Neural cell (in vitro differentiated cells): Measurements from ENCODE around the gene DNAJC6. TPM values are rescaled to one million over a fixed set of nuclear protein-coding genes. Genes with fewer than 3 reads are reported as not detected.

Experiments used
- H2AFZ ChIP-seq: fragments of 200-600, 300-800 bp; sonication (generic), shearing (Covaris generic); 2 replicates; pipeline ENCODE4 v1.6.0; 2014; ENCODE audit warnings: low read depth, mild to moderate bottlenecking, antibody characterized with exemption, low read length, moderate library complexity
- H3F3A ChIP-seq: fragments of 200-600 bp; shearing (Covaris generic); 2 replicates; pipeline ENCODE4 v1.6.1; 2016; ENCODE audit warnings: mild to moderate bottlenecking, moderate library complexity, mixed read lengths, antibody characterized with exemption, low read length; ENCODE audit not compliant: insufficient read depth, poor library complexity, severe bottlenecking
- H3K27ac ChIP-seq: fragments of 200-600, 300-800 bp; sonication (generic), shearing (Covaris generic); 2 replicates; pipeline ENCODE4 v1.5.1; 2014; ENCODE audit warnings: mild to moderate bottlenecking, low read length, moderate library complexity
- H3K27me3 ChIP-seq: fragments of 300-800, 200-600 bp; sonication (generic), shearing (Covaris generic); 2 replicates; pipeline ENCODE4 v1.6.0; 2014; ENCODE audit warnings: mild to moderate bottlenecking, low read depth, low read length, moderate library complexity; ENCODE audit not compliant: insufficient read depth
- H3K36me3 ChIP-seq: fragments of 300-800, 200-600 bp; sonication (generic), shearing (Covaris generic); 2 replicates; pipeline ENCODE4 v1.5.1; 2014; ENCODE audit warnings: mild to moderate bottlenecking, antibody characterized with exemption, low read length, moderate library complexity; ENCODE audit not compliant: insufficient read depth
- H3K4me2 ChIP-seq: fragments of 300-800, 200-600 bp; sonication (generic), shearing (Covaris generic); 2 replicates; pipeline ENCODE4 v1.6.0; 2014; ENCODE audit warnings: mild to moderate bottlenecking, low read length
- H3K4me3 ChIP-seq: fragments of 300-800, 200-600 bp; sonication (generic), shearing (Covaris generic); 2 replicates; pipeline ENCODE4 v1.5.1; 2014; ENCODE audit warnings: mild to moderate bottlenecking, low read length, moderate library complexity
- H3K79me2 ChIP-seq: fragments of 200-600 bp; shearing (Covaris generic); replicated peaks from 2 replicates; pipeline ENCODE4 v1.6.0; 2014; ENCODE audit warnings: mild to moderate bottlenecking, low read length, moderate library complexity; ENCODE audit not compliant: insufficient read depth
- H3K9ac ChIP-seq: fragments of 300-800, 200-600 bp; sonication (generic), shearing (Covaris generic); 2 replicates; pipeline ENCODE4 v1.6.1; 2016; ENCODE audit warnings: mild to moderate bottlenecking, low read length, mixed read lengths
- H3K9me2 ChIP-seq: fragments of 200-600 bp; shearing (Covaris generic); 2 replicates; pipeline ENCODE4 v1.6.1; 2016; ENCODE audit warnings: mild to moderate bottlenecking, low read length, mixed read lengths; ENCODE audit not compliant: insufficient read depth
- H3K9me3 ChIP-seq: fragments of 200-600, 300-800 bp; sonication (generic), shearing (Covaris generic); 2 replicates; pipeline ENCODE4 v1.6.1; 2016; ENCODE audit warnings: mild to moderate bottlenecking, mixed run types, low read length, moderate library complexity, mixed read lengths
- H4K20me1 ChIP-seq: fragments of 200-600 bp; shearing (Covaris generic); 2 replicates; pipeline ENCODE4 v1.6.1; 2016; ENCODE audit warnings: mild to moderate bottlenecking, mixed run types; ENCODE audit not compliant: insufficient read depth
- EP300 ChIP-seq: fragments of 450-650 bp; conservative IDR thresholded peaks from 2 replicates; pipeline ENCODE4 v1.6.1; 2014; ENCODE audit warnings: antibody characterized with exemption, mild to moderate bottlenecking, moderate library complexity; ENCODE audit not compliant: poor library complexity, severe bottlenecking
- EZH2 ChIP-seq: fragments of 200-600, 300-800 bp; shearing (Covaris generic), sonication (generic); IDR thresholded peaks from 2 replicates; pipeline ENCODE4 v1.6.1; 2014; ENCODE audit warnings: antibody characterized with exemption, low read length, borderline replicate concordance, mild to moderate bottlenecking; ENCODE audit not compliant: insufficient read depth, poor library complexity, severe bottlenecking
- MXI1 ChIP-seq: fragments of 450-650 bp; conservative IDR thresholded peaks from 2 replicates; pipeline ENCODE4 v1.6.1; 2014; ENCODE audit warnings: antibody characterized with exemption, mild to moderate bottlenecking; ENCODE audit not compliant: poor library complexity, severe bottlenecking
- POLR2AphosphoS5 ChIP-seq: IDR thresholded peaks from 2 replicates; pipeline ENCODE4 v1.6.1; 2012
- RAD21 ChIP-seq: fragments of 450-650 bp; conservative IDR thresholded peaks from 2 replicates; pipeline ENCODE4 v1.6.1; 2014; ENCODE audit warnings: antibody characterized with exemption, mild to moderate bottlenecking, moderate library complexity
- SMC3 ChIP-seq: fragments of 450-650 bp; conservative IDR thresholded peaks from 2 replicates; pipeline ENCODE4 v1.6.1; 2014; ENCODE audit warnings: antibody characterized with exemption, mild to moderate bottlenecking, moderate library complexity; ENCODE audit not compliant: poor library complexity
- TAF1 ChIP-seq: IDR thresholded peaks from 2 replicates; pipeline ENCODE4 v1.6.1; 2012; ENCODE audit warnings: low read depth
- polyA plus RNA-seq: library from polyadenylated mRNA; depleted of rRNA; stranded (reverse); fragments of >200 nt; gene quantifications from 2 replicates; pipeline ENCODE4 v1.2.3, GENCODE V29; 2014
- TF ChIP-seq, protein P1 (sequence below): fragments of 450-650 bp; IDR thresholded peaks from 2 replicates; pipeline ENCODE4 v1.5.1; 2014; ENCODE audit warnings: antibody characterized with exemption, mild to moderate bottlenecking, moderate library complexity; ENCODE audit not compliant: poor library complexity, severe bottlenecking
- TF ChIP-seq, protein P2 (sequence below): IDR thresholded peaks from 2 replicates; pipeline ENCODE4 v1.6.1; 2012; ENCODE audit warnings: borderline replicate concordance

Gene DNAJC6
- polyA plus RNA-seq, 1 donor from 2014 or later, result 47.1 TPM

DNA sequence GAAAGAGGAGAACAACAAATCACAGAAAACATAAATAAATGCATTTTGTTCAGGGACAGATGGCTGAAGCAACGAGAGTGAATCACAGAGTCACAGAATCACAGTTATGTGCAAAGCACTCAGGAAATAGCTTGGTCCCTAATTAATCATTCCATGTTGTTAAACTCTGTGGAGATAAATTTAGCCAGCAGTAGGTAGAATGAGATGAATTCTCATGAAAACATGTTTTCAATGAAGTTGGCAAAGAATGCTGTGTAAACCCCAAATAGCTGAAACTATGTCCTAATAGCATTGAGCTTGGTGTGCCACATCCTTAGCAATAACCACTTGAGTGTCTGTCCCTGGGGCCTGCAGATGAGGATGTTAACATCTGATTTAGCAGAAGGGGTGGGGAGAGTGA is 131.6 kb downstream of the DNAJC6 start:
- H3K79me2 ChIP-seq, result no peaks in the 10 kb centered on the region
- no peaks in the 10 kb centered on the region for H3K9me2 ChIP-seq
- H3K4me2 ChIP-seq, result no peak overlapping the region
- H2AFZ ChIP-seq, result no peak overlapping the region
- TF ChIP-seq SMC3 (no peak), EP300 (no peak), EZH2 (no peak), RAD21 (no peak), TAF1 (no peak), POLR2AphosphoS5 (no peak), MXI1 (no peak)
- TF ChIP-seq, protein P1, sequence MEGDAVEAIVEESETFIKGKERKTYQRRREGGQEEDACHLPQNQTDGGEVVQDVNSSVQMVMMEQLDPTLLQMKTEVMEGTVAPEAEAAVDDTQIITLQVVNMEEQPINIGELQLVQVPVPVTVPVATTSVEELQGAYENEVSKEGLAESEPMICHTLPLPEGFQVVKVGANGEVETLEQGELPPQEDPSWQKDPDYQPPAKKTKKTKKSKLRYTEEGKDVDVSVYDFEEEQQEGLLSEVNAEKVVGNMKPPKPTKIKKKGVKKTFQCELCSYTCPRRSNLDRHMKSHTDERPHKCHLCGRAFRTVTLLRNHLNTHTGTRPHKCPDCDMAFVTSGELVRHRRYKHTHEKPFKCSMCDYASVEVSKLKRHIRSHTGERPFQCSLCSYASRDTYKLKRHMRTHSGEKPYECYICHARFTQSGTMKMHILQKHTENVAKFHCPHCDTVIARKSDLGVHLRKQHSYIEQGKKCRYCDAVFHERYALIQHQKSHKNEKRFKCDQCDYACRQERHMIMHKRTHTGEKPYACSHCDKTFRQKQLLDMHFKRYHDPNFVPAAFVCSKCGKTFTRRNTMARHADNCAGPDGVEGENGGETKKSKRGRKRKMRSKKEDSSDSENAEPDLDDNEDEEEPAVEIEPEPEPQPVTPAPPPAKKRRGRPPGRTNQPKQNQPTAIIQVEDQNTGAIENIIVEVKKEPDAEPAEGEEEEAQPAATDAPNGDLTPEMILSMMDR, result no peak
- TF ChIP-seq, protein P2, sequence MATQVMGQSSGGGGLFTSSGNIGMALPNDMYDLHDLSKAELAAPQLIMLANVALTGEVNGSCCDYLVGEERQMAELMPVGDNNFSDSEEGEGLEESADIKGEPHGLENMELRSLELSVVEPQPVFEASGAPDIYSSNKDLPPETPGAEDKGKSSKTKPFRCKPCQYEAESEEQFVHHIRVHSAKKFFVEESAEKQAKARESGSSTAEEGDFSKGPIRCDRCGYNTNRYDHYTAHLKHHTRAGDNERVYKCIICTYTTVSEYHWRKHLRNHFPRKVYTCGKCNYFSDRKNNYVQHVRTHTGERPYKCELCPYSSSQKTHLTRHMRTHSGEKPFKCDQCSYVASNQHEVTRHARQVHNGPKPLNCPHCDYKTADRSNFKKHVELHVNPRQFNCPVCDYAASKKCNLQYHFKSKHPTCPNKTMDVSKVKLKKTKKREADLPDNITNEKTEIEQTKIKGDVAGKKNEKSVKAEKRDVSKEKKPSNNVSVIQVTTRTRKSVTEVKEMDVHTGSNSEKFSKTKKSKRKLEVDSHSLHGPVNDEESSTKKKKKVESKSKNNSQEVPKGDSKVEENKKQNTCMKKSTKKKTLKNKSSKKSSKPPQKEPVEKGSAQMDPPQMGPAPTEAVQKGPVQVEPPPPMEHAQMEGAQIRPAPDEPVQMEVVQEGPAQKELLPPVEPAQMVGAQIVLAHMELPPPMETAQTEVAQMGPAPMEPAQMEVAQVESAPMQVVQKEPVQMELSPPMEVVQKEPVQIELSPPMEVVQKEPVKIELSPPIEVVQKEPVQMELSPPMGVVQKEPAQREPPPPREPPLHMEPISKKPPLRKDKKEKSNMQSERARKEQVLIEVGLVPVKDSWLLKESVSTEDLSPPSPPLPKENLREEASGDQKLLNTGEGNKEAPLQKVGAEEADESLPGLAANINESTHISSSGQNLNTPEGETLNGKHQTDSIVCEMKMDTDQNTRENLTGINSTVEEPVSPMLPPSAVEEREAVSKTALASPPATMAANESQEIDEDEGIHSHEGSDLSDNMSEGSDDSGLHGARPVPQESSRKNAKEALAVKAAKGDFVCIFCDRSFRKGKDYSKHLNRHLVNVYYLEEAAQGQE, result no peak
- no peaks in the 10 kb centered on the region for H3F3A ChIP-seq
- no peaks in the 10 kb centered on the region for H3K27me3 ChIP-seq
- no peaks in the 10 kb centered on the region for H4K20me1 ChIP-seq
- no peak overlapping the region for H3K9ac ChIP-seq
- H3K9me3 ChIP-seq, result no peaks in the 10 kb centered on the region
- H3K27ac ChIP-seq, result no peak overlapping the region
- no peaks in the 10 kb centered on the region for H3K36me3 ChIP-seq
- no peak overlapping the region for H3K4me3 ChIP-seq

DNA sequence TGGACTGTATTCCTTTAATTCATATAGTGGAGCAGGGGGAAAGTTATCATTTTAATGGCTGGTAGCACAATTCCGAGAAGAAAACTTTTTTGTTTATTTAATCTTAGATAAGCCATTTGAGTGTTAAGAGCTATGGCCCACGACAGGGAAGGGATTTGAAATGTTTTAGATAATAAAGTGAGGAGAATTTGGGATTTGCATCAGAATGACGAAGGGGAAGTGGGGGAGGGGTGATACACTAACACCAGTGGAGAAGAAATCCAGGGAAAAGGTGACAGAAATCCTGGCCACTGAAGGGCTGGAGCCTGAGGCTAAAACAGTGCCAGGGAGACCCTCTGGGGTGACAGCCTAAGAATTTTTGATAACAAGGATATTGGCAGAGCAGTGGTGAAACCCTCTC is 132.1 kb downstream of the DNAJC6 start:
- H3K4me3 ChIP-seq, result no peak overlapping the region
- no peaks in the 10 kb centered on the region for H3K27me3 ChIP-seq
- no peak overlapping the region for H3K27ac ChIP-seq
- TF ChIP-seq RAD21 (no peak), TAF1 (no peak), EZH2 (no peak)
- no peaks in the 10 kb centered on the region for H3K79me2 ChIP-seq
- H3F3A ChIP-seq, result no peaks in the 10 kb centered on the region
- H2AFZ ChIP-seq, result no peak overlapping the region
- H3K4me2 ChIP-seq, result no peak overlapping the region
- H3K9ac ChIP-seq, result no peak overlapping the region
- no peaks in the 10 kb centered on the region for H3K36me3 ChIP-seq
- H3K9me2 ChIP-seq, result no peaks in the 10 kb centered on the region
- no peaks in the 10 kb centered on the region for H3K9me3 ChIP-seq
- no peaks in the 10 kb centered on the region for H4K20me1 ChIP-seq

DNA sequence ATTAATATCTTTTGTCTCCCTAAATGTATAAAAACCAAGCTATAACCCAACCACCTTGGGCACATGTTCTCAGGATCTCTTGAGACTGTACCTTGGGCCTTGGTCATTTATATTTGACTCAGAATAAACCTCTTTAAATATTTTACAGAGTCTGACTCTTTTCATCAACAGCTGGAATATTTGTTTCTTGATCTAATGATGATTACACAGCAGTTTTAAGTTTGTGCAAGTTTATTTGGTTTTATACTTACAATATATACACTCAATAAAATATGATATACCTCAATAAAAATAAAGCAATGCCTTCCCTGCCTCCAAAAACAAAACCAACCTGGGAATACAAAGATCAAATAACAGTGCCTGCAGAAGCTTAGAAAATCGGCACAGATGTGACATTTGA is 133.1 kb downstream of the DNAJC6 start:
- TF ChIP-seq, protein P2, result no peak
- TF ChIP-seq EZH2 (no peak), SMC3 (no peak), POLR2AphosphoS5 (no peak), EP300 (no peak), MXI1 (no peak), TAF1 (no peak), RAD21 (no peak)
- TF ChIP-seq, protein P1, result no peak
- H3K4me3 ChIP-seq, result no peak overlapping the region
- H3K27ac ChIP-seq, result no peak overlapping the region
- no peak overlapping the region for H3K9ac ChIP-seq
- H3F3A ChIP-seq, result no peaks in the 10 kb centered on the region
- no peaks in the 10 kb centered on the region for H3K9me3 ChIP-seq
- no peaks in the 10 kb centered on the region for H3K9me2 ChIP-seq
- no peak overlapping the region for H2AFZ ChIP-seq
- H4K20me1 ChIP-seq, result no peaks in the 10 kb centered on the region
- H3K36me3 ChIP-seq, result no peaks in the 10 kb centered on the region
- H3K4me2 ChIP-seq, result no peak overlapping the region
- H3K79me2 ChIP-seq, result no peaks in the 10 kb centered on the region
- no peaks in the 10 kb centered on the region for H3K27me3 ChIP-seq
